GM23338 (cell line): ENCODE results near the gene LITAF. TPM values are rescaled to one million over a fixed set of nuclear protein-coding genes. Genes with fewer than 3 reads are reported as not detected.

ENCODE experiments used
- ATAC-seq: fragments of 200-7000 bp; cut with Tn5 transposase; 3 replicates; pipeline ENCODE4 v1.9.1; 2020
- DNase-seq: peaks from one replicate; pipeline ENCODE4 v3.0.0-alpha.2; 2015; ENCODE audit warnings: low spot score
- H2AFZ ChIP-seq: fragments of 200-600 bp; sonication (generic); 2 replicates; pipeline ENCODE4 v1.8.0; 2016; ENCODE audit warnings: antibody characterized with exemption, mild to moderate bottlenecking, moderate library complexity
- H3F3A ChIP-seq: fragments of 200-600 bp; sonication (generic); replicated peaks from 2 replicates; pipeline ENCODE4 v1.8.0; 2017; ENCODE audit warnings: antibody characterized with exemption, mixed run types, low read depth
- H3K27ac ChIP-seq: fragments of 200-600 bp; sonication (generic); 2 replicates; pipeline ENCODE4 v1.6.1; 2016; ENCODE audit warnings: low read depth
- H3K27me3 ChIP-seq: fragments of 200-600 bp; sonication (generic); 2 replicates; pipeline ENCODE4 v1.8.0; 2016; ENCODE audit warnings: mild to moderate bottlenecking, mixed run types, moderate library complexity; ENCODE audit not compliant: insufficient read depth
- H3K36me3 ChIP-seq: fragments of 200-600 bp; sonication (generic); 2 replicates; pipeline ENCODE4 v1.8.0; 2016; ENCODE audit warnings: mild to moderate bottlenecking; ENCODE audit not compliant: insufficient read depth
- H3K4me1 ChIP-seq: fragments of 200-600 bp; sonication (generic); 2 replicates; pipeline ENCODE4 v1.8.0; 2016; ENCODE audit warnings: mild to moderate bottlenecking, moderate library complexity; ENCODE audit not compliant: insufficient read depth
- H3K4me2 ChIP-seq: fragments of 200-600 bp; sonication (generic); 2 replicates; pipeline ENCODE4 v1.7.1; 2017; ENCODE audit warnings: mixed run types
- H3K4me3 ChIP-seq: fragments of 200-600 bp; sonication (generic); 2 replicates; pipeline ENCODE4 v1.6.1; 2016; ENCODE audit warnings: mixed run types
- H3K79me2 ChIP-seq: fragments of 200-600 bp; sonication (generic); replicated peaks from 2 replicates; pipeline ENCODE4 v1.8.0; 2017; ENCODE audit warnings: mild to moderate bottlenecking; ENCODE audit not compliant: insufficient read depth
- H3K9me2 ChIP-seq: fragments of 200-600 bp; sonication (generic); 2 replicates; pipeline ENCODE4 v1.8.0; 2017; ENCODE audit not compliant: insufficient read depth
- H4K20me1 ChIP-seq: fragments of 200-600 bp; sonication (generic); replicated peaks from 2 replicates; pipeline ENCODE4 v1.8.0; 2017; ENCODE audit warnings: mild to moderate bottlenecking; ENCODE audit not compliant: insufficient read depth
- H3K27ac Mint-ChIP-seq: 2 replicates; pipeline ENCODE4 v1.8.0; 2020; ENCODE audit warnings: inconsistent platforms, mild to moderate bottlenecking, moderate library complexity, mixed read lengths
- H3K27me3 Mint-ChIP-seq: 3 replicates; pipeline ENCODE4 v1.8.0; 2022; ENCODE audit warnings: low read depth, mild to moderate bottlenecking, moderate library complexity, mixed read lengths, inconsistent platforms; ENCODE audit not compliant: insufficient read depth, poor library complexity
- H3K36me3 Mint-ChIP-seq: 3 replicates; pipeline ENCODE4 v1.8.0; 2021; ENCODE audit warnings: low read depth, mild to moderate bottlenecking, inconsistent platforms, moderate library complexity, mixed read lengths
- H3K4me1 Mint-ChIP-seq: 3 replicates; pipeline ENCODE4 v1.8.0; 2020; ENCODE audit warnings: mild to moderate bottlenecking, inconsistent platforms, mixed read lengths
- H3K4me3 Mint-ChIP-seq: 3 replicates; pipeline ENCODE4 v1.8.0; 2021; ENCODE audit warnings: moderate library complexity, mild to moderate bottlenecking, inconsistent platforms, mixed read lengths
- H3K9me3 Mint-ChIP-seq: 3 replicates; pipeline ENCODE4 v1.8.0; 2020; ENCODE audit warnings: moderate library complexity, mild to moderate bottlenecking, inconsistent platforms, mixed read lengths
- CREB1 ChIP-seq: fragments of 250-450 bp; sonication (Bioruptor Pico); IDR thresholded peaks from 2 replicates; pipeline ENCODE4 v1.5.0; 2020; ENCODE audit warnings: low read depth, mild to moderate bottlenecking, moderate library complexity
- EZH2 ChIP-seq: fragments of 200-600 bp; sonication (generic); IDR thresholded peaks from one replicate; pipeline ENCODE4 v1.8.0; 2017; ENCODE audit warnings: antibody characterized with exemption, mild to moderate bottlenecking, low read depth; ENCODE audit not compliant: unreplicated experiment
- EZH2phosphoT487 ChIP-seq: fragments of 200-600 bp; sonication (generic); IDR thresholded peaks from one replicate; pipeline ENCODE4 v1.8.1; 2018; ENCODE audit warnings: antibody characterized with exemption; ENCODE audit not compliant: unreplicated experiment
- JUNB ChIP-seq: IDR thresholded peaks from one replicate; pipeline ENCODE4 v1.6.1; 2016; ENCODE audit warnings: antibody characterized with exemption; ENCODE audit not compliant: unreplicated experiment
- NANOG ChIP-seq: IDR thresholded peaks from 2 replicates; pipeline ENCODE4 v1.6.1; 2016; ENCODE audit warnings: antibody characterized with exemption, borderline replicate concordance
- POLR2AphosphoS5 ChIP-seq: IDR thresholded peaks from 2 replicates; pipeline ENCODE4 v1.6.1; 2016; ENCODE audit warnings: antibody characterized with exemption, low read depth
- STAT1 ChIP-seq: IDR thresholded peaks from one replicate; pipeline ENCODE4 v1.6.1; 2016; ENCODE audit warnings: antibody characterized with exemption; ENCODE audit not compliant: unreplicated experiment
- ZNF114 ChIP-seq: fragments of 250-450 bp; sonication (Bioruptor Pico); IDR thresholded peaks from 2 replicates; pipeline ENCODE4 v1.5.0; 2020; ENCODE audit warnings: mild to moderate bottlenecking, moderate library complexity
- ZNF331 ChIP-seq: fragments of 250-450 bp; sonication (Bioruptor Pico); IDR thresholded peaks from 2 replicates; pipeline ENCODE4 v1.5.0; 2020; ENCODE audit warnings: low read depth, mild to moderate bottlenecking, moderate library complexity
- polyA plus RNA-seq: library from polyadenylated mRNA; unstranded; fragments of >200 nt; fragmentation: Nextera tagmentation; extraction: Ambion mirVana; gene quantifications from 2 replicates; pipeline ENCODE4 v1.2.1, GENCODE V29; 2016
- total RNA-seq: library from RNA; depleted of rRNA; stranded (reverse); fragments of >200 nt; shearing (Covaris generic); gene quantifications from 2 replicates; pipeline ENCODE4 v1.2.3, GENCODE V29; 2014
- TF ChIP-seq, protein P1 (sequence below): fragments of 250-450 bp; sonication (Bioruptor Pico); IDR thresholded peaks from 2 replicates; pipeline ENCODE4 v1.5.0; 2020; ENCODE audit warnings: mild to moderate bottlenecking, moderate library complexity
- TF ChIP-seq, protein P2 (sequence below): IDR thresholded peaks from one replicate; pipeline ENCODE4 v1.6.1; 2018; ENCODE audit warnings: antibody characterized with exemption; ENCODE audit not compliant: unreplicated experiment
- TF ChIP-seq, protein P3 (sequence below): IDR thresholded peaks from 2 replicates; pipeline ENCODE4 v1.6.1; 2016; ENCODE audit warnings: antibody characterized with exemption
- TF ChIP-seq, protein P4 (sequence below), 2 experiments: fragments of 200-600 bp in 1 of 2; sonication (generic) in 1 of 2; conservative IDR thresholded peaks; 2 replicates each; pipeline versions ENCODE4 v1.5.1 to v1.6.1; 2016 to 2017; ENCODE audit warnings: antibody characterized with exemption in 2 of 2, low read depth in 2 of 2, mild to moderate bottlenecking in 2 of 2, moderate library complexity in 1 of 2

Gene LITAF
- total and polyA plus RNA-seq, 2 experiments from 2014 or later, result 131 to 158 TPM

DNA sequence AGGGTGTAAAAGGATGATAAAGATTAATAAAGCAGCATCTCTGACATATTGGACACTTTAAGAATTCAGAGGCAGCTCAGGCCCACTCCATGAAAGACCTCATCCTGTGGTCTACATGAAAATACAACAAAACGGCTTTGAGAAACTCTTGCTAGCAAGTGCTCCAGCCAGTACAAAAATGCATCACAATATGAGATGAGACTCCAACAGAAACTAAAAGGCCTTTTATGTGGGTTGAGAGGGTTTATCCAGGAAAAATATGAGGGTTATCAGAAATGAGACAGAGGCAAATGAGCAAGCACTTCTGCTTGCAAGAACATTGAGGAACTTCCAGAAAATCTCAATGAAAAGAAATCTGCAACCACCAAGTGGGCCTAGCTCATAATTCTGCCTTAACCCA lies 65.7 kb downstream of the LITAF start:
- no peak overlapping the region for H3K4me3 ChIP-seq
- H3K79me2 ChIP-seq, result no peaks in the 10 kb centered on the region
- no peak overlapping the region for H3K27ac ChIP-seq
- H3F3A ChIP-seq, result no peaks in the 10 kb centered on the region
- no peak overlapping the region for H2AFZ ChIP-seq
- ATAC-seq (no peak), DNase-seq (no peak)
- no peaks in the 10 kb centered on the region for H3K36me3 Mint-ChIP-seq
- H3K27me3 Mint-ChIP-seq, result peaks cover 8% of the 10 kb centered on the region
- no peaks in the 10 kb centered on the region for H3K9me2 ChIP-seq
- no peak overlapping the region for H3K4me2 ChIP-seq
- TF ChIP-seq ZNF114 (no peak), ZNF331 (CRISPR knock-in tag) (no peak), JUNB (no peak), NANOG (no peak), POLR2AphosphoS5 (no peak), EZH2phosphoT487 (no peak), CREB1 (CRISPR knock-in tag) (no peak), EZH2 (no peak), STAT1 (no peak)
- TF ChIP-seq, protein P1, sequence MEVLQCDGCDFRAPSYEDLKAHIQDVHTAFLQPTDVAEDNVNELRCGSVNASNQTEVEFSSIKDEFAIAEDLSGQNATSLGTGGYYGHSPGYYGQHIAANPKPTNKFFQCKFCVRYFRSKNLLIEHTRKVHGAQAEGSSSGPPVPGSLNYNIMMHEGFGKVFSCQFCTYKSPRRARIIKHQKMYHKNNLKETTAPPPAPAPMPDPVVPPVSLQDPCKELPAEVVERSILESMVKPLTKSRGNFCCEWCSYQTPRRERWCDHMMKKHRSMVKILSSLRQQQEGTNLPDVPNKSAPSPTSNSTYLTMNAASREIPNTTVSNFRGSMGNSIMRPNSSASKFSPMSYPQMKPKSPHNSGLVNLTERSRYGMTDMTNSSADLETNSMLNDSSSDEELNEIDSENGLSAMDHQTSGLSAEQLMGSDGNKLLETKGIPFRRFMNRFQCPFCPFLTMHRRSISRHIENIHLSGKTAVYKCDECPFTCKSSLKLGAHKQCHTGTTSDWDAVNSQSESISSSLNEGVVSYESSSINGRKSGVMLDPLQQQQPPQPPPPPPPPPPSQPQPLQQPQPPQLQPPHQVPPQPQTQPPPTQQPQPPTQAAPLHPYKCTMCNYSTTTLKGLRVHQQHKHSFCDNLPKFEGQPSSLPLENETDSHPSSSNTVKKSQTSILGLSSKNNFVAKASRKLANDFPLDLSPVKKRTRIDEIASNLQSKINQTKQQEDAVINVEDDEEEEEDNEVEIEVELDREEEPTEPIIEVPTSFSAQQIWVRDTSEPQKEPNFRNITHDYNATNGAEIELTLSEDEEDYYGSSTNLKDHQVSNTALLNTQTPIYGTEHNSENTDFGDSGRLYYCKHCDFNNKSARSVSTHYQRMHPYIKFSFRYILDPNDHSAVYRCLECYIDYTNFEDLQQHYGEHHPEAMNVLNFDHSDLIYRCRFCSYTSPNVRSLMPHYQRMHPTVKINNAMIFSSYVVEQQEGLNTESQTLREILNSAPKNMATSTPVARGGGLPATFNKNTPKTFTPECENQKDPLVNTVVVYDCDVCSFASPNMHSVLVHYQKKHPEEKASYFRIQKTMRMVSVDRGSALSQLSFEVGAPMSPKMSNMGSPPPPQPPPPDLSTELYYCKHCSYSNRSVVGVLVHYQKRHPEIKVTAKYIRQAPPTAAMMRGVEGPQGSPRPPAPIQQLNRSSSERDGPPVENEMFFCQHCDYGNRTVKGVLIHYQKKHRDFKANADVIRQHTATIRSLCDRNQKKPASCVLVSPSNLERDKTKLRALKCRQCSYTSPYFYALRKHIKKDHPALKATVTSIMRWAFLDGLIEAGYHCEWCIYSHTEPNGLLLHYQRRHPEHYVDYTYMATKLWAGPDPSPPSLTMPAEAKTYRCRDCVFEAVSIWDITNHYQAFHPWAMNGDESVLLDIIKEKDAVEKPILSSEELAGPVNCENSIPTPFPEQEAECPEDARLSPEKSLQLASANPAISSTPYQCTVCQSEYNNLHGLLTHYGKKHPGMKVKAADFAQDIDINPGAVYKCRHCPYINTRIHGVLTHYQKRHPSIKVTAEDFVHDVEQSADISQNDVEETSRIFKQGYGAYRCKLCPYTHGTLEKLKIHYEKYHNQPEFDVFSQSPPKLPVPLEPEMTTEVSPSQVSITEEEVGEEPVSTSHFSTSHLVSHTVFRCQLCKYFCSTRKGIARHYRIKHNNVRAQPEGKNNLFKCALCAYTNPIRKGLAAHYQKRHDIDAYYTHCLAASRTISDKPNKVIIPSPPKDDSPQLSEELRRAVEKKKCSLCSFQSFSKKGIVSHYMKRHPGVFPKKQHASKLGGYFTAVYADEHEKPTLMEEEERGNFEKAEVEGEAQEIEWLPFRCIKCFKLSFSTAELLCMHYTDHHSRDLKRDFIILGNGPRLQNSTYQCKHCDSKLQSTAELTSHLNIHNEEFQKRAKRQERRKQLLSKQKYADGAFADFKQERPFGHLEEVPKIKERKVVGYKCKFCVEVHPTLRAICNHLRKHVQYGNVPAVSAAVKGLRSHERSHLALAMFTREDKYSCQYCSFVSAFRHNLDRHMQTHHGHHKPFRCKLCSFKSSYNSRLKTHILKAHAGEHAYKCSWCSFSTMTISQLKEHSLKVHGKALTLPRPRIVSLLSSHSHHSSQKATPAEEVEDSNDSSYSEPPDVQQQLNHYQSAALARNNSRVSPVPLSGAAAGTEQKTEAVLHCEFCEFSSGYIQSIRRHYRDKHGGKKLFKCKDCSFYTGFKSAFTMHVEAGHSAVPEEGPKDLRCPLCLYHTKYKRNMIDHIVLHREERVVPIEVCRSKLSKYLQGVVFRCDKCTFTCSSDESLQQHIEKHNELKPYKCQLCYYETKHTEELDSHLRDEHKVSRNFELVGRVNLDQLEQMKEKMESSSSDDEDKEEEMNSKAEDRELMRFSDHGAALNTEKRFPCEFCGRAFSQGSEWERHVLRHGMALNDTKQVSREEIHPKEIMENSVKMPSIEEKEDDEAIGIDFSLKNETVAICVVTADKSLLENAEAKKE (CRISPR knock-in tag), result no peak
- TF ChIP-seq, protein P2, sequence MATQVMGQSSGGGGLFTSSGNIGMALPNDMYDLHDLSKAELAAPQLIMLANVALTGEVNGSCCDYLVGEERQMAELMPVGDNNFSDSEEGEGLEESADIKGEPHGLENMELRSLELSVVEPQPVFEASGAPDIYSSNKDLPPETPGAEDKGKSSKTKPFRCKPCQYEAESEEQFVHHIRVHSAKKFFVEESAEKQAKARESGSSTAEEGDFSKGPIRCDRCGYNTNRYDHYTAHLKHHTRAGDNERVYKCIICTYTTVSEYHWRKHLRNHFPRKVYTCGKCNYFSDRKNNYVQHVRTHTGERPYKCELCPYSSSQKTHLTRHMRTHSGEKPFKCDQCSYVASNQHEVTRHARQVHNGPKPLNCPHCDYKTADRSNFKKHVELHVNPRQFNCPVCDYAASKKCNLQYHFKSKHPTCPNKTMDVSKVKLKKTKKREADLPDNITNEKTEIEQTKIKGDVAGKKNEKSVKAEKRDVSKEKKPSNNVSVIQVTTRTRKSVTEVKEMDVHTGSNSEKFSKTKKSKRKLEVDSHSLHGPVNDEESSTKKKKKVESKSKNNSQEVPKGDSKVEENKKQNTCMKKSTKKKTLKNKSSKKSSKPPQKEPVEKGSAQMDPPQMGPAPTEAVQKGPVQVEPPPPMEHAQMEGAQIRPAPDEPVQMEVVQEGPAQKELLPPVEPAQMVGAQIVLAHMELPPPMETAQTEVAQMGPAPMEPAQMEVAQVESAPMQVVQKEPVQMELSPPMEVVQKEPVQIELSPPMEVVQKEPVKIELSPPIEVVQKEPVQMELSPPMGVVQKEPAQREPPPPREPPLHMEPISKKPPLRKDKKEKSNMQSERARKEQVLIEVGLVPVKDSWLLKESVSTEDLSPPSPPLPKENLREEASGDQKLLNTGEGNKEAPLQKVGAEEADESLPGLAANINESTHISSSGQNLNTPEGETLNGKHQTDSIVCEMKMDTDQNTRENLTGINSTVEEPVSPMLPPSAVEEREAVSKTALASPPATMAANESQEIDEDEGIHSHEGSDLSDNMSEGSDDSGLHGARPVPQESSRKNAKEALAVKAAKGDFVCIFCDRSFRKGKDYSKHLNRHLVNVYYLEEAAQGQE, result no peak
- TF ChIP-seq, protein P3, sequence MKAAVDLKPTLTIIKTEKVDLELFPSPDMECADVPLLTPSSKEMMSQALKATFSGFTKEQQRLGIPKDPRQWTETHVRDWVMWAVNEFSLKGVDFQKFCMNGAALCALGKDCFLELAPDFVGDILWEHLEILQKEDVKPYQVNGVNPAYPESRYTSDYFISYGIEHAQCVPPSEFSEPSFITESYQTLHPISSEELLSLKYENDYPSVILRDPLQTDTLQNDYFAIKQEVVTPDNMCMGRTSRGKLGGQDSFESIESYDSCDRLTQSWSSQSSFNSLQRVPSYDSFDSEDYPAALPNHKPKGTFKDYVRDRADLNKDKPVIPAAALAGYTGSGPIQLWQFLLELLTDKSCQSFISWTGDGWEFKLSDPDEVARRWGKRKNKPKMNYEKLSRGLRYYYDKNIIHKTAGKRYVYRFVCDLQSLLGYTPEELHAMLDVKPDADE, result no peak
- TF ChIP-seq, protein P4, sequence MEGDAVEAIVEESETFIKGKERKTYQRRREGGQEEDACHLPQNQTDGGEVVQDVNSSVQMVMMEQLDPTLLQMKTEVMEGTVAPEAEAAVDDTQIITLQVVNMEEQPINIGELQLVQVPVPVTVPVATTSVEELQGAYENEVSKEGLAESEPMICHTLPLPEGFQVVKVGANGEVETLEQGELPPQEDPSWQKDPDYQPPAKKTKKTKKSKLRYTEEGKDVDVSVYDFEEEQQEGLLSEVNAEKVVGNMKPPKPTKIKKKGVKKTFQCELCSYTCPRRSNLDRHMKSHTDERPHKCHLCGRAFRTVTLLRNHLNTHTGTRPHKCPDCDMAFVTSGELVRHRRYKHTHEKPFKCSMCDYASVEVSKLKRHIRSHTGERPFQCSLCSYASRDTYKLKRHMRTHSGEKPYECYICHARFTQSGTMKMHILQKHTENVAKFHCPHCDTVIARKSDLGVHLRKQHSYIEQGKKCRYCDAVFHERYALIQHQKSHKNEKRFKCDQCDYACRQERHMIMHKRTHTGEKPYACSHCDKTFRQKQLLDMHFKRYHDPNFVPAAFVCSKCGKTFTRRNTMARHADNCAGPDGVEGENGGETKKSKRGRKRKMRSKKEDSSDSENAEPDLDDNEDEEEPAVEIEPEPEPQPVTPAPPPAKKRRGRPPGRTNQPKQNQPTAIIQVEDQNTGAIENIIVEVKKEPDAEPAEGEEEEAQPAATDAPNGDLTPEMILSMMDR (conservative IDR thresholded peaks at IDR 0.05; ENCODE audit: low read depth in 2 of 2), result no peak
- peaks cover 5% of the 10 kb centered on the region; the same call in 1 of the 2 replicates for H3K4me1 ChIP-seq
- H3K36me3 ChIP-seq, result no peaks in the 10 kb centered on the region
- H3K27me3 ChIP-seq, result no peaks in the 10 kb centered on the region
- H3K4me1 Mint-ChIP-seq, result peaks cover 17% of the 10 kb centered on the region
- no peak overlapping the region for H3K27ac Mint-ChIP-seq
- H3K4me3 Mint-ChIP-seq, result no peak overlapping the region
- no peaks in the 10 kb centered on the region for H4K20me1 ChIP-seq
- no peaks in the 10 kb centered on the region for H3K9me3 Mint-ChIP-seq
